Stimulated activated naive CD8-positive, alpha-beta T cell treated with anti-CD3 and anti-CD28 coated beads, Interleukin-15, amount 100 ng/mL, for 72 hours (primary cell): ENCODE data around the gene OR2AK2.
"Not testable (repeated sequence)": the region's sequence is repeated elsewhere in the genome, so short reads cannot be mapped to it uniquely, and the experiment has no call there.

Source experiments
- ATAC-seq: fragments of 150-1000 bp; cut with Tn5 transposase; 2 replicates; pipeline ENCODE4 v1.10.0; 2021; ENCODE audit warnings: mild to moderate bottlenecking, moderate library complexity
- DNase-seq, 2 donors: peaks; one replicate each; pipeline ENCODE4 v3.0.0; 2021 to 2022
- H3K27ac Mint-ChIP-seq, 2 donors: one replicate each; pipeline ENCODE4 v1.8.0; 2022; ENCODE audit warnings: mild to moderate bottlenecking in 2 of 2, mixed read lengths in 2 of 2, moderate library complexity in 2 of 2
- H3K27me3 Mint-ChIP-seq: one replicate; pipeline ENCODE4 v1.8.0; 2022; ENCODE audit warnings: mixed read lengths
- H3K4me1 Mint-ChIP-seq: one replicate; pipeline ENCODE4 v1.8.0; 2022; ENCODE audit warnings: mild to moderate bottlenecking, mixed read lengths
- H3K4me3 Mint-ChIP-seq, 2 donors: one replicate each; pipeline ENCODE4 v1.8.0; 2022; ENCODE audit warnings: mild to moderate bottlenecking in 2 of 2, mixed read lengths in 2 of 2, moderate library complexity in 1 of 2
- H3K9me3 Mint-ChIP-seq, 2 donors: one replicate each; pipeline ENCODE4 v1.8.0; 2022; ENCODE audit warnings: mixed read lengths in 2 of 2

OR2AK2 gene, protein sequence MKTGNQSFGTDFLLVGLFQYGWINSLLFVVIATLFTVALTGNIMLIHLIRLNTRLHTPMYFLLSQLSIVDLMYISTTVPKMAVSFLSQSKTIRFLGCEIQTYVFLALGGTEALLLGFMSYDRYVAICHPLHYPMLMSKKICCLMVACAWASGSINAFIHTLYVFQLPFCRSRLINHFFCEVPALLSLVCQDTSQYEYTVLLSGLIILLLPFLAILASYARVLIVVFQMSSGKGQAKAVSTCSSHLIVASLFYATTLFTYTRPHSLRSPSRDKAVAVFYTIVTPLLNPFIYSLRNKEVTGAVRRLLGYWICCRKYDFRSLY

DNA sequence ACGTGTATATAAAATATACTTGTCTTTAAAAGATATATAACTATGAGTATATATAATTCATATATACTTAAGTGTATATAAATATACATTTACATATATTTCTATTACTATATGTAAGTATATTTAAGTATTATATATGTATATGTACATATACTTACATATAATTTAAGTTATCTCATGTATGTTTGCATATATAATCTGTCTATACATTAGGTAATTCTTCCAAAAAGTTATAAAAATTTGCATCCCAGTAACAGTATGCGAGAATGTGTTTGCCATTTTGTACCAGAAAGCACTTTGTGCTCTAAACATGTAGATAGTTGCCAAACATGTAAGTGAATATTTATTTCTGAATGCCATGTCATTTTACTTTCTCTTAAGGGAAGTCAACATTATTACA, at the start of gene OR2AK2:
OR2AK2 (plus strand) TSS at position 301 of the 400 bp plus-strand sequence. CDS start 144 bp downstream, outside the sequence.
- no peaks in the 10 kb centered on the region for H3K27me3 Mint-ChIP-seq
- no peak within 1 kb of the TSS for H3K4me3 Mint-ChIP-seq
- H3K9me3 Mint-ChIP-seq, result peaks cover 6 to 14% of the 10 kb centered on the region in 2 donors
- H3K4me1 Mint-ChIP-seq, result peaks cover 6% of the 10 kb centered on the region
- ATAC-seq, result no peak
- DNase-seq, result no peak
- no peak within 1 kb of the TSS for H3K27ac Mint-ChIP-seq

DNA sequence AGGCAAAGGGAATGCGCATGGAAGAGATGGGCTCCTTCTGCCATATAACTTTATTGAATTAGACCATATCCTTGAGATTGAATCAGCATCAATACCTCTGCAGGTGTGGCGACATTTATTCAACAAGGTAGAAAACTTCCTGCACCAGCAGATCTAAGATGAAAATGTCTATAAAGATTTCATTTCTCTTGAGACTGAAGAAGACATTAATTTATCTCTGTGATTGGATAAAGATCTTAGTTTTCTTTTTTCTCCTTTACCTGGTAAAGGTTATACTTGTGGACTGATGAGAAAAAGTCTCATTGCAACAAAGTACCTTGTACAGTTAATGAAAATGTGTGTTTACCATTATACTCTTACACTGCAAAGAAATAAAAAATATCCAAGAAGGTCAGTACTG, 45.1 kb upstream of the OR2AK2 start, which contains the start of gene OR2T8:
OR2T8 (plus strand) TSS at position 301 of the 400 bp plus-strand sequence. CDS start 766 bp downstream, outside the sequence.
- H3K9me3 Mint-ChIP-seq, result no peaks in the 10 kb centered on the region

DNA sequence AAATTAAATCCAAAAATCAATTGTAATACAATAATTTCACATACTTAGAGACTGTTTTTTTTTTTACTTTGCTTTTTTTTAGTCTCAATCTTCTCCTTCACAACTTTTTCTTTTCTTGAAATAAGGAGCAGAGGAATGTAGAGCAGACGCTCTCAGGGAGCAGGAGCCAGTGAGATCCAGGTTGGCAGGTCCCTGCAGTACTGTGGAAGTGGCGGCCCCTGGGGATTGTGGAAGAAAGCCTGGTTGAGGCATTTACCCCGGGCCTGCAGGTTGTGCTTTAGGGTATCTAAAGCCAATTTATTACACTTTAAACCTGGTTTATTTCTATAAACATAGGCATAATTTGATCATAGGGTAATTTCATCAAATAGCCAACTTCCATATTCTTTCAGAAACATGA, 41.1 kb upstream of the OR2AK2 start:
- ATAC-seq (no peak), DNase-seq (no peak)
- Mint-ChIP-seq H3K4me1 (no peaks in the 10 kb centered on the region), H3K4me3 (no peak overlapping the region), H3K27me3 (no peaks in the 10 kb centered on the region), H3K27ac (no peak overlapping the region), H3K9me3 (no peaks in the 10 kb centered on the region)

More for the DNA sequence above, 45.1 kb upstream of the OR2AK2 start, which contains the start of gene OR2T8:
- Mint-ChIP-seq H3K4me1 (no peaks in the 10 kb centered on the region), H3K4me3 (no peak within 1 kb of the TSS), H3K27ac (no peak within 1 kb of the TSS), H3K27me3 (peaks cover 13% of the 10 kb centered on the region)
- DNase-seq, result no peak
- ATAC-seq, result no peak

DNA sequence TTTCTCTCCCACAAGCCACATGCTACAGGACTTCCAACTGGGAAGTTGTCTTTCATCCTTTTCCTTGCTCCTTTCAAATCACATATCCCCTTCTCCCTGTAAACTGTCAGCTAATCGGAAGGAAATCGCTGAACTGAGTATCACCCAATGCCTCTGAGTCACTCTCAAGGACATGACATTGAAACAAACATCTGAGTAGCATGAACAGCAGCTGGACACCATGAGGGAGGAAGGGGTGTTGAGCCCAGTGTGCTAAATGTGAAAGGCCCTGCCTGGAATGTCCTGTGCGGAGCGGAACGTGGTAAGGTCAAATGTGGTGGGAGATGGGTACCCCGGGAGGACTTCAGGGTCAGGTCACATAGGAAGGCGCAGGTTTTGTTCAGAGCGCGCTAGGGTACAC, 40.2 kb upstream of the OR2AK2 start, which contains the start of gene OR2AJ1:
OR2AJ1 (plus strand) TSS at position 22 of the 400 bp plus-strand sequence. CDS start 8,880 bp downstream, outside the sequence.
- Mint-ChIP-seq H3K9me3 (no peaks in the 10 kb centered on the region), H3K4me1 (no peaks in the 10 kb centered on the region), H3K27me3 (no peaks in the 10 kb centered on the region), H3K27ac (no peak within 1 kb of the TSS), H3K4me3 (no peak within 1 kb of the TSS)
- ATAC-seq (no peak), DNase-seq (no peak)

DNA sequence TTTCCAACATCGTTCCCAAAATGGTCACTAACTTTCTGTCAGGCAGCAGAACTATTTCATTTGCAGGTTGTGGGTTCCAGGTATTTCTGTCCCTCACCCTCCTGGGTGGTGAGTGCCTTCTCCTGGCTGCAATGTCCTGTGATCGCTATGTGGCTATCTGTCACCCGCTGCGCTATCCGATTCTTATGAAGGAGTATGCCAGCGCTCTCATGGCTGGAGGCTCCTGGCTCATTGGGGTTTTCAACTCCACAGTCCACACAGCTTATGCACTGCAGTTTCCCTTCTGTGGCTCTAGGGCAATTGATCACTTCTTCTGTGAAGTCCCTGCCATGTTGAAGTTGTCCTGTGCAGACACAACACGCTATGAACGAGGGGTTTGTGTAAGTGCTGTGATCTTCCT, 31.0 kb upstream of the OR2AK2 start:
- ATAC-seq (no peak), DNase-seq (no peak)
- Mint-ChIP-seq H3K4me1 (no peaks in the 10 kb centered on the region), H3K9me3 (no peaks in the 10 kb centered on the region), H3K27me3 (no peaks in the 10 kb centered on the region), H3K4me3 (no peak overlapping the region), H3K27ac (no peak overlapping the region)

DNA sequence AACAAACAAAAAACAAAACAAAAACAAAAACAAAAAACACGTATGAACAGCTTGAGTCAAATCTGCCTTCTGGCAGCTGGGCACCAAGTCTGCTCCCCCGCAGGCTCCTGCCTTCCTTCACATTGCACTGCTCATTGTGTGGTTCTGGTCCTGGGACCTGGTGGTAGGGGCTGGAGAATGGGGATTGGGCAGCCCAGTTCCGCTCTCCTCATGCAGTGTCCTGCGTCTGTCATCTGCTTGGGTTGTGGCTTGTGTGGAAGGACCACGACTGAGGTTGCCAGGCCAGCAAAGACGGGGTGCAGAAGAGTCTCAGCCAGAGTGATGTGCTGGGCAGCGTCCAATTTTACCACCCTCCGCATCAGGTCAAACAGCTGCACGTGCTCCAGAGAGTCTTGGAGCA, 29.3 kb upstream of the OR2AK2 start:
- no peaks in the 10 kb centered on the region for H3K27me3 Mint-ChIP-seq
- ATAC-seq, result no peak
- H3K4me1 Mint-ChIP-seq, result no peaks in the 10 kb centered on the region
- no peak overlapping the region for H3K27ac Mint-ChIP-seq
- no peak for DNase-seq
- no peak overlapping the region for H3K4me3 Mint-ChIP-seq
- no peaks in the 10 kb centered on the region for H3K9me3 Mint-ChIP-seq

DNA sequence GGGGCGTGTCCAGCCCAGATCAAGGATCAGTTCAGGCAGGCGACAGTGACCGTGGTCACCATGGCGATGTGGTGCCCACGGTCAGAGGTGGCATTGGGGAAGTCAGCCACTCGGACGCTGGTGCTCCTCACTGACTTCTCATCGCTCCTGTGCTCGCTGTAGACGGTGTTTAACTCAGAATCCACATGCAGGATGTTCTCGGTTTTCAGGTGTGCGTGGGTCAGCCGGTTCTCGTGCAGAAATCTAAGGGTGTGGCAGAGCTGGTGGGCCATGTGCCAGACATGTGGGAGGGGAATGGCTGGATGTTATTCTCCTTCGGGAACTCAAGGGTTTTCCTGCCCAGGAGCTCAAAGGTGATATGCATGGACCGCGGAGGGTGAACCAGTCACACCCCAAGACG, 28.6 kb upstream of the OR2AK2 start:
- no peak for DNase-seq
- Mint-ChIP-seq H3K9me3 (no peaks in the 10 kb centered on the region), H3K27me3 (peaks cover 6% of the 10 kb centered on the region), H3K4me3 (no peak overlapping the region), H3K27ac (no peak overlapping the region), H3K4me1 (no peaks in the 10 kb centered on the region)
- no peak for ATAC-seq

DNA sequence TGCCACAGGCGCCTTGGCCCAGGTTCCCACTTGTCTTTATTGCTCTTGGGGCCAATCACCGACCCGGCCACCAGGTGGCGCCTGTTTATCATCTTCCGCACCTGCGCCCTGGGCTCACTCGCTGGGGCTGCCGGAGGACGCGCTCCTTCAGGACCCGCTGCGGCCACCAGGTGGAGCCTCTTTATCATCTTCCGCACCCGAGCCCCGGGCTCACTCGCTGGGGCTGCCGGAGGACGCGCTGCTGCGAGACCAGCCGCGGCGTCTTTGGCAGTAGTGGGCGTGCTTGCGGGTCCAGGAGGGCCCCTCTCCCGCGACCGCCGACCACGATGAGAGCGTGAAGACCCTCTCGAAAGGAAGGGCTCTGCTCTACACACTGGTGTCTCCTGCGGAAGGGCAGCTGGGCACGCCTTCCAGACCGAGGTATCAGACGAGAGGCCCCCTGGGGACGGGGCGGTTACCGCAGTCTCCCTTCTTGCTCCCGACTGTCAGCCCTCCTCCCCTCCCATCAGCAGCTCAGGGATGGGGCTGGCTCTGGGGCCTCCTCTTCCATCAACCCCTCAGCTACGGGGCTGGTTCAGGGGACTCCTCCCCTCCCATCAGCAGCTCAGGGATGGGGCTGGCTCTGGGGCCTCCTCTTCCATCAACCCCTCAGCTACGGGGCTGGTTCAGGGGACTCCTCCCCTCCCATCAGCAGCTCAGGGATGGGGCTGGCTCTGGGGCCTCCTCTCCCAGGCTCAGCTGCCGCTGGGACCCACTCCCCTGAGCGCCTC, 27.9 kb upstream of the OR2AK2 start:
- ATAC-seq (peak; percentile 98), DNase-seq (peak; percentile 94 to 96)
- not testable (repeated sequence) for H3K4me1 Mint-ChIP-seq, H3K9me3 Mint-ChIP-seq, H3K27me3 Mint-ChIP-seq
- Mint-ChIP-seq H3K4me3 (peak overlapping the region; percentile 81 to 84), H3K27ac (peak overlapping the region; percentile 67 to 73)

DNA sequence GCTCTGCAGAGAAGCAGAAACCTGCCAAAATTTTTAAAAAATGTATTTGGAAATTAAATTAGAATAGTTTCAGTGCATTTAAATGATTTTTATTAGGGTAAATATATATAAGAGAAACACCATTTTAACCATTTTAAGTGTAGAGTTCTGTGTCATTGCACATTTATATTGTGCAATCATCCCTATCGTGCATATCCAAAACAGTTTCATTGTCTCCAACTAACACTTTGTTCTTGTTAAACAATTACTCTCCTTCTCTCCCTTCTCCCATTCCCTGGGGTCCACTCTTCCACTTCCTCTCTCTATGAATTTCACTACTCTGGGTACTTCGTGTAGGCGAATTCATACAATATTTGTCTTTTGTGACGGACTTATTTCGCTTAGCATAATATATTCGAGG, 22.4 kb upstream of the OR2AK2 start:
- no peak for DNase-seq
- ATAC-seq, result no peak
- Mint-ChIP-seq H3K27ac (no peak overlapping the region), H3K27me3 (peaks cover 8% of the 10 kb centered on the region), H3K4me3 (no peak overlapping the region), H3K9me3 (no peaks in the 10 kb centered on the region), H3K4me1 (no peaks in the 10 kb centered on the region)

DNA sequence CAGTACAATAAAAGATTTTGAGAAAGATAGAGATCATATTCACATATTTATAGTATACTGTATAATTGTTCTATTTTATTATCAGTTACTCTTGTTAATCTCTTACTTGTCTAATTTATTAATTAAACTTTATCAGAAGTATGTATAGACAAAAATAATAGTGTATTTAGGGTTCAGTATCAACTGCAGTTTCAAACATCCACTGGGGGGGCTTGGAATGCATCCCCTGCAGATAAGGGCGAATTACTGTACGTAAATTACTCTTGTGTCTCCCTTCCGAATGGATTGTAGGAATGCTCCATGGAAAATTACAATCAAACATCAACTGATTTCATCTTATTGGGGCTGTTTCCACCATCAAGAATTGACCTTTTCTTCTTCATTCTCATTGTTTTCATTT, 16.5 kb upstream of the OR2AK2 start, which contains the start of gene OR2L8:
OR2L8 (plus strand) TSS at position 301 of the 400 bp plus-strand sequence; CDS start at position 301, 0 bp downstream.
- DNase-seq (no peak), ATAC-seq (no peak)
- H3K27ac Mint-ChIP-seq, result no peak within 1 kb of the TSS
- peaks cover 0 to 9% of the 10 kb centered on the region in 2 donors for H3K9me3 Mint-ChIP-seq
- H3K27me3 Mint-ChIP-seq, result no peaks in the 10 kb centered on the region
- H3K4me1 Mint-ChIP-seq, result no peaks in the 10 kb centered on the region
- no peak within 1 kb of the TSS for H3K4me3 Mint-ChIP-seq

DNA sequence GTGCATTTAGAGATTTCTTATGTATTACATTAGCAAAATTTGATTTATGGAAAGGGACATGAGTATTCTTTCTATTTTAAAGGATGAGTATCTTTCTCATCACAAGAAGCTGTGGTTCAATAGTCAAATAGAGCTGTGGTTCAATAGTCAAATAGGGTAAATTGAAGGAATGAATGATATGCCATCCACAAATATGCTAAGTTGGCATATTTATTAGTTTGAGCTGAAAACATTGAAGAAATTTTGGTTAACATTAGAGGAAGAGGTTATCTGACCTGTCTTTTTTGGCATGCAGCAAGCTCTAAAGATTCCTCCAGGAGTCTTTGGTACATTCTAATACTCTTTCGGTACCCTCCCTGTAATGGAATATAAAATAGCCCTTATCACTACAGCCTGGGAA, 11.6 kb upstream of the OR2AK2 start:
- no peaks in the 10 kb centered on the region for H3K4me1 Mint-ChIP-seq
- H3K27me3 Mint-ChIP-seq, result no peaks in the 10 kb centered on the region
- H3K9me3 Mint-ChIP-seq, result peaks cover 10 to 14% of the 10 kb centered on the region in 2 donors
- H3K27ac Mint-ChIP-seq, result no peak overlapping the region
- DNase-seq (no peak), ATAC-seq (no peak)
- no peak overlapping the region for H3K4me3 Mint-ChIP-seq

DNA sequence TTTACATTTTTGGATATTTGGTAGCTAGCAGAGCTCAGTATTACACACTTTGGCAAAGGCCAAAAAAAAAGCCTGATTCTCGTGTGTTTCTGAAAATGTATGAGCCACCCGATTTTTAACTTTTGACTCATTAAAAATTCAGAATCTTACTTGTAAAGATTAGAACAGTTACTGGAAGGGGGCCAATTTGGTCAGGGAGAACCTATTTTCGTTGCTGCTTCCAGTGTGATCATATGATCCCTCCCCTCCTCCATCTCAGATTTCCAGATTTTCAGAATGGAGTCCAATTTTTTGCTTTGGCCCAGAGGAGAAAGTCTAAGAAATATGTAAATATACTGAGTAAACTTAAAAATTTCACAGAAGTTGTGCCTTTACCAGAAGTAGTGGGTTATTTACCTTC, 3.2 kb upstream of the OR2AK2 start:
- DNase-seq (no peak), ATAC-seq (no peak)
- no peaks in the 10 kb centered on the region for H3K27me3 Mint-ChIP-seq
- peaks cover 1% of the 10 kb centered on the region for H3K4me1 Mint-ChIP-seq
- peaks cover 10 to 17% of the 10 kb centered on the region in 2 donors for H3K9me3 Mint-ChIP-seq
- H3K4me3 Mint-ChIP-seq, result no peak overlapping the region
- H3K27ac Mint-ChIP-seq, result no peak overlapping the region

DNA sequence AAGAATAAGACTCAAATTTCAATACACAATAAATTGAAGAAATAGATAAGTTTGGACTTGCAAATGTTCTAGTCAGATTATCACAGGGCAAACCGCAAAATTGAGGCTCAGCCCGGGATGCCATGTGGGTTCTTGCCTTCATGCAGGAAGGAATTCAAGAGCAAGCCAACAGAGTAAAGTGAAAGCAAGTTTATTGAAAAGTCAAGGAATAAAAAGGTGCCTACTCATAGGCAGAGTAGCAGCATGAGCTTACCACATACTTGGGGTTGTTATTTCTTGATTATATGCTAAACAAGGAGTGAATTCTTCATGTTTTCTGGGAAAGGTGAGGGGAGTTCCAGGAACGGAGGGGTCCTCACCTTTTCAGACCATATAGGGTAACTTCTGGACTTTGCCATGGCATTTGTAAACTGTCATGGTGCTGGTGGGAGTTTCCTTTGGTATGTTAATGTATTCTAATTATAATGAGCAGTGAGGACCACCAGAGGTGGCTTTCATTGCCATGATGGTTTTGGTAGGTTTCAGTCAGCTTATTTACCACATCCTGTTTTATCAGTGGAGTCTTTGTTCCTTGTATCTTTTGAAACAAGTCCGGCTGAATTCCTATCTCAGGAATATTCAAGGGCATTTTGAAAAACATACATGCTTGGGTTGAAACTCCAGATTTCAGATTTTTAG, 2.0 kb upstream of the OR2AK2 start:
- peak; percentile 73 for ATAC-seq
- H3K27ac Mint-ChIP-seq, result no peak overlapping the region
- peak; percentile 1 to 10 for DNase-seq
- H3K27me3 Mint-ChIP-seq, result no peaks in the 10 kb centered on the region
- H3K4me1 Mint-ChIP-seq, result peaks cover 6% of the 10 kb centered on the region
- H3K4me3 Mint-ChIP-seq, result no peak overlapping the region
- peaks cover 6 to 10% of the 10 kb centered on the region in 2 donors for H3K9me3 Mint-ChIP-seq

DNA sequence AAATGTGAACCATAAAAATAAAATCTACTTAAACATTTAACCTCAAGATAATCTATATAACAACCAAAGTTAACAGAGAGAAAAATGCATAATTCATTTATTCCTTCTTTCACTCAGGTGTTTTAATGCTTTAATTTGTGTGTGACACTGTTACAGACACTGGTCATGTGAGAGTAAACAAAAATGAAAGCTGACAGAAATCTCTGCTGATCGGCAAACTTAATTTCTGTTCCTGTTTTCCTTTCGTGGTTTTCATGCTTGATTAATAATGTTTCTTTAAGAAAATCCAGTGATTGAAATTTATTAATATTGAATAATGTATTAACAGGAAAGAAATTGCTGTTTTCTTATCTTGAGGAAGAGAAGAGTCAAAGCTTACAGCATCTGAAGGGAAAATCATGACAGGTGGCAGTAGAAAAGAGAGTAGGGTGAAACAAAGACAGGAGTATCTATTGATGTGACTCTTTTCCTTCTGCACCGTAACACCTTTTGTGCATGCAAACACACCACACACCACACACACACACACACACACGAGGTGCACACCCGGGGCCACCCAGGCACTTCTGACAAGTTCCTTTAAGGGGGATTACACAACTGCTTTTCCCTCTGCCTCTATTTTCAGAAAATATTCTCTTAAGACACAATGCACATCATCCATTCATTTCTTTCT, 1.6 kb downstream of the OR2AK2 start:
- H3K27me3 Mint-ChIP-seq, result no peaks in the 10 kb centered on the region
- ATAC-seq, result no peak
- peaks cover 6% of the 10 kb centered on the region for H3K4me1 Mint-ChIP-seq
- no peak overlapping the region for H3K27ac Mint-ChIP-seq
- H3K4me3 Mint-ChIP-seq, result no peak overlapping the region
- H3K9me3 Mint-ChIP-seq, result peaks cover 0 to 14% of the 10 kb centered on the region in 2 donors
- no peak for DNase-seq

DNA sequence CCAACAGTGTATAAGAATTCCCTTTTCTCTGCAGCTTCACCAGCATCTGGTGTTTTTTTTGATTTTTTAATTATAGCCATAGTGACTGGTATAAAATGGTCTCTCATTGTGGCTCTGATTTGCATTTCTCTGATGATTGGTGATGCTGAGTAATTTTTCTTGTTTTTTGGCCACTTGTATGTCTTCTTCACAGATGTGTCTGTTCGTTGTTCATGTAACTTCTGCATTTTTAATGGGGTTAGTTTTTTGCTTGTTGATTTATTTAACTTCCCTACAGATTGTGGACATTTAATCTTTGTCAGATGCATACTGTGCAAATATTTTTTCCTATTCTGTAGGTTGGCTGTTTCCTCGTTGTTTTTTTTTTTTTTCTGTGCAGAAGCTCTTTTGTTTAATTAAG, 28.0 kb downstream of the OR2AK2 start:
- H3K27ac Mint-ChIP-seq, result no peak overlapping the region
- DNase-seq (no peak), ATAC-seq (no peak)
- no peaks in the 10 kb centered on the region for H3K4me1 Mint-ChIP-seq
- no peaks in the 10 kb centered on the region for H3K27me3 Mint-ChIP-seq
- H3K4me3 Mint-ChIP-seq, result no peak overlapping the region
- peaks cover 0 to 4% of the 10 kb centered on the region in 2 donors for H3K9me3 Mint-ChIP-seq
